Cerebellar nuclear complex (tissue), 1 donor: ENCODE results near the gene ZNF644.
"Not testable (repeated sequence)": the region's sequence is repeated elsewhere in the genome, so short reads cannot be mapped to it uniquely, and the experiment has no call there.

Experiments used
- DNase-seq, 2 experiments: peaks; one replicate each; lab custom pipeline; 2025; lab: John Stamatoyannopoulos, UW

ZNF644 gene

DNA sequence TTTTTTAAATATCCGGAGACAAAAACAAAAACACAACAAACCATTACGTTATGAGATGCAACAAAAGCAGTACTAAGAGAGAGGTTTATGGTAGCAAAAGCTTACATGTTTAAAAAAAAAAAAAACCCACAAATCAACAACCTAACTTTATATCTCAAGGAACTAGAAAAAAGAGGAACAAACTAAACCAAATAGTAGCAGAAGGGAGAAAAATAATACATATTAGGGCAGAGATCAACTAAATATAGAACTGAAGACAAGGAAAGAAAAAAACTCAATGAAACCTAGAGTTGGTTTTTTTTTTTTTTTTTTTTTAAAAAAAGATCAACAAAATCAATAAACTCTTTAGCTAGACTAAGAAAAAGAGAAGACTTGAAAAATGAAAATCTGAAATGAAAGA, 34.9 kb downstream of the ZNF644 start:
- no peak for DNase-seq

GRCh38 chr1:90977522-90977921, 44.3 kb downstream of the ZNF644 start:
- no peak for DNase-seq

- no peak for DNase-seq
Observed at GRCh38 chr1:90973897-90974798, 47.7 kb downstream of the ZNF644 start.

DNA sequence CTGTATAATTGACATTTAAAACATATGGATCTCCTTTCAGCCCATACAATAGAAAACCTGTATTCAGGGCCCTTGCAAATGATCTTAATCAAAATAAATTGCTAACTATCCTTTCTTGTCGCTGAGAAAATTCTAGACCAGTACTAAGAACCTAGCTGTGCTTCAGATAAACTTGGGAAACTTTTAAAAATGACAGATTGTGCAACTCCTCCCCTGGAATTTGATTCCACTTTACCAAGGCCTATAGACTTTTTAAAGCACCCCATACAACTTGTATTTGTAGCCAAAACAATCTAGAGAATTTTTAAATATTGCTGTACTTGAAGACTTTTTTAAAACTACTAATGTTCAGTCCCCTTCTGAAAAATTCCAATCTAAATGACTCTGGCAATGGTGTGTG, 51.6 kb downstream of the ZNF644 start:
- DNase-seq = no peak

GRCh38 chr1:90969241-90969640, 52.6 kb downstream of the ZNF644 start:
- no peak for DNase-seq

DNA sequence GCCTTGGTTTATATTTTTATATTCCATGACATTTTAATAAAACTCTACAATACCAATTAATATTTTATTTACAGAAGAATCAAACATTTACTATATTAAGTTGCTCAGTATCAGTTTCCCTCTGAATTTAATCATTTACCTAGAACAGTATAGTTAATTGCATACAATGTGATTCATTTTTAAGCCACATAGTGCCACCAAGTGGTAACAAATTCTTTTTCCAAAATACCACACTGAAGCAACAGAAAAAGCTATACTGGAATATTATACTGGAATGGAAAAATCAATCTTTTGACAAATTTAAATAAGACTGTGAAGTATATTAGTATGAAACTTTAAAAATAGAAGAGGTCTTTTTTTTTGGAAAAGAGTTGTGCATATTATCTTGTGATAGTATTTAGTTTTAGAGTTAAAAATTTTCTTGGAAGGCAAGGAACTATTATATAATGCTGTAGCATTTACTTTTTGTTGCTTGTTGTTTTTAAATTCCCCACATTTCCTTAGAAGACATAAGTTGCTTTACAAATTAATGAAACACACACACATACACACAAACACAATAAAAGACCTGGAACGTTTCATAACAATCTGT, 57.3 kb downstream of the ZNF644 start:
- DNase-seq = peak in 1 of 2 experiments; percentile 60

GRCh38 chr1:90963651-90964050, 58.2 kb downstream of the ZNF644 start:
- DNase-seq = no peak

- no peak for DNase-seq
Observed at GRCh38 chr1:90963236-90963635, 58.6 kb downstream of the ZNF644 start.

DNA sequence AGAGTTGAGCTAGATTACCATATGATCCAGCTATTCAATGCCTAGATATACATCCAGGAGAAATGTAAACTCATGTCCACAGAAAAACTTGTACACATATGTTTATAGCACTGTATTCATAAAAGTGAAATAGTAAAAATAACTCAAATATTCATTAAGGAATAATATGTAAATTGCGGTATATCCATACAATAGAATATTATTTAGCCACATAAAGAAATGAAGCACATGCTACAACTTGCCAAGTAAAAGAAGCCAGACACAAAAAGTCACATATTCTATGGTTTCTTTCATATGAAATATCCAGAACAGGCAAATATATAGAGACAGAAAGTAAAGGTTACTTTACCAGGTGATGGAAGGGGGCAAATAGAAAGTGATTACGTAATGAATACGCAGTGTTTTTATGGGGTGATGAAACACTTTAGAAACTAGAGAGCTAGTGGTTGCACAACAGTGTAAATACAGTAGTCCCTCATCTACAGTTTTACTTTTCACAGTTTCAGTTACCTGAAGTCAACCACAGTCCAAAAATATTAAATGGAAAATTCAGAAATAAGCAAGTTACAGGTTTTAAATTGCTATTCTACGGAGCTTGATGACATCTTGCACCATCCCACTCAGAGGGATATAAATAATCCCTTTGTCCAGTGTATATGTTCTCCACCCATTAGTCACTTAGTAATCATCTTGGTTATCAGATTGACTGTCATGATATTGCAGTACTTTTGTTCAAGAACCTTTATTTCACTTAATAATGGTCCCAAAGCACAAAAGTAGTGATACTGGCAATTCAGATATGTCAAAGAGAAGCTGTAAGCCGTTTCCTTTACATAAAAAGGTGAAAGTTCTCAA, 62.3 kb downstream of the ZNF644 start:
- DNase-seq = no peak

DNA sequence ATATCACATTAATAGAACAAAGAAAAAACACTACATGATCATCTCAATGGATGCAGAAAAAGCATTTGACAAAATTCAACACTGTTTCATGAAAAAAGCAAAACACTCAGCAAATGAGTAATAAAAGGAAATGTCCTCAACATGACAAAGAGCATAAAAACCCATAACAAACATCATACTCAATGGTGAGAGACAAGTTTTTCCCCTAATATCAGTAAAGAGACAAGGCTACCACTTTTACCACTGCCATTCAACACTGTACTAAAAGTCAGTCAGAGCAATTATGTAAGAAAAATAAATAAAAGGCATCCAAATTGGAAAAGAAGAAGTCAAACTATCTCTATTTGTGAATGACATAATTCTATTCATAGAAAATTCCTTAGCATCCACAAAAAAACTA, 64.3 kb downstream of the ZNF644 start:
- DNase-seq = no peak

GRCh38 chr1:90955769-90956168, 66.1 kb downstream of the ZNF644 start:
- no peak for DNase-seq

- no peak for DNase-seq
Observed at GRCh38 chr1:90952906-90953305, 68.9 kb downstream of the ZNF644 start.

GRCh38 chr1:90951009-90951408, 70.8 kb downstream of the ZNF644 start:
- no peak for DNase-seq

- DNase-seq = no peak
Observed at GRCh38 chr1:90948301-90948700, 73.5 kb downstream of the ZNF644 start.

DNA sequence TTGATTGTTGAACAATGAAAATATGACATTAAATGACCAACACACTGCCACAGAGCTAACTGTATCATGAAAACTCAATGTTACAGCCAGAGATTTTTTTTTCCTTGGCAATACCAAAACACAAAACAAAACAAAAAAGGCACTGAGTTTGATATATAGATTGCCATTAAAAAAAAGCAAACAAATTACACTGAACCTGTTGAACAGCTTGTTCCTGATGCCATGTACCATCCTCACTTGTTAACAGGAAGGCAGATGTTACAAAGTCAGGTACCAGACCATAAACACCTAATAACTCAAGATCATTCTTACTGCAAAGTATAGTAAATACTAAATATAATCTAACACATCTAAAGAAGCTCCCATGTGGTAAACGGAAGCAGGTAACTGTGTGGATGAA, 75.2 kb downstream of the ZNF644 start:
- DNase-seq = no peak

GRCh38 chr1:90945287-90945686, 76.5 kb downstream of the ZNF644 start:
- no peak for DNase-seq

GRCh38 chr1:90943966-90944365, 77.9 kb downstream of the ZNF644 start:
- no peak for DNase-seq

DNA sequence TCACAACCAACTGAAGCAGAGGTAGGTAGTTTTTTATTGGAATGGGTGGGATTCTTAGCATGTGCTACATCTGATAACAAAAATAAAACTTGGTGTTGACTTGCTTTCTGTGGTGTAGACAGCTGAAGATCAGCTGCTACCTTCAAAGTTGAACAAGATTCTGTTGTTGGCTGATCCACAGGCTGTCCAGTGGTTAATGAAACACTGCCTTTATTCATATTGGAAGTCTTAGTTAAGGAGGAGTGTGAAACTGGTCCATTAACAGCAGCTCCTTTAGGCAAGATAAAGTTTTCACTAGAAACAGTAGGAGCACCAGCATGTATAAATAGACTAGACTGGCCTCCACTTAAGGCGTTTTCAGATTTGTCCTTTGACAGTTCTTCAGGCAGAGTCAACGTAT, 81.1 kb downstream of the ZNF644 start:
- DNase-seq = no peak

DNA sequence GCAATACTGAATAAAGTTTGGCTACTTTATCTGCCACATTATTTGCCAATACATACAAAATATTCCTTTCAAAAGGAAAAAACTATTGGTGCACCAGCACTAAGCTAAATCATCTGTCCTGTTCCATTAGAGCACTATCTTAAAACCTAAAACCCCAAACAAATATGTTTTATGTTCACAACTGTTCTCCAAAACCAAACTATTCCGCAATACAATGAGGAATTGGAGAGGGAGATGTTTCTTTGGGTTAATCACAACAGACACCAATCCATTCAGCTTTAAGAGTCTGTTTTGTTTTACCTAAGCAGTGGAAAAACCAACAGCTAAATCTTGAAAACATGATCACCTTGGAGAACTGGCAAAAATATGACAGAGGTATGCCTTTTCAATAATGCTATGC, 85.1 kb downstream of the ZNF644 start:
- no peak for DNase-seq

DNA sequence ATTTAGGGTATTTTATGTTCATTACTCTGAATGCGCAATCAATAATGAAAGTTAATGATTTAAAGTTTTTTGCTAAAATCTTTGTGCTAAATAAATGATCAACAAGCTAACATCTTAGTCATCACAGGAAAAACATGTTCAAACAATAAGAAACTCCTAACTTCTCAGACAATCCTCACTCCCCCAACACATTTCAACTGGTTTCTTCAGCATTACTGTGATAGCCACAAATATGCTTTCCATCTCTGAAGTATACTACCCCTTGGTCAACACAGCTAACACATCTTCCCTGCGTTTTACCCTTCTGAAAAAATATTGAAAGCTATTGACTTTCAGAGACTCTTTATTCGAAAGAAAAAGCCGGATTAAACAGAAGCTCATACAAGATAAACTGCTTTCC, 85.8 kb downstream of the ZNF644 start:
- no peak for DNase-seq

DNA sequence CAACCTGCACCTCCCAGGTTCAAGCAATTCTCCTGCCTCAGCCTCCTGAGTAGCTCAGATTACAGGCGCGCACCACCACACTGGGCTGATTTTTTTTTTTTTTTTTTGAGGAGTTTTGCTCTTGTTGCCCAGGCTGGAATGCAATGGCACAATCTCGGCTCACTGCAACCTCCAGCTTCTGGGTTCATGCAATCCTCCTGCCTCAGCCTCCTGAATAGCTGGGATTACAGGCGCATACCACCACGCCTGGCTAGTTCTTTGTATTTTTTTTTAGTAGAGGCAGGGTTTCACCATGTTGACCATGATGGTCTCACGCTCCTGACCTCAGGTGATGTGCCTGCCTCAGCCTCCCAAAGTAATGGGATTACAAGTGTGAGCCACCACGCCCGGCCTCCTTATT, 93.6 kb downstream of the ZNF644 start:
- not testable (repeated sequence) for DNase-seq

GRCh38 chr1:90927674-90928073, 94.2 kb downstream of the ZNF644 start:
- not testable (repeated sequence) for DNase-seq

DNA sequence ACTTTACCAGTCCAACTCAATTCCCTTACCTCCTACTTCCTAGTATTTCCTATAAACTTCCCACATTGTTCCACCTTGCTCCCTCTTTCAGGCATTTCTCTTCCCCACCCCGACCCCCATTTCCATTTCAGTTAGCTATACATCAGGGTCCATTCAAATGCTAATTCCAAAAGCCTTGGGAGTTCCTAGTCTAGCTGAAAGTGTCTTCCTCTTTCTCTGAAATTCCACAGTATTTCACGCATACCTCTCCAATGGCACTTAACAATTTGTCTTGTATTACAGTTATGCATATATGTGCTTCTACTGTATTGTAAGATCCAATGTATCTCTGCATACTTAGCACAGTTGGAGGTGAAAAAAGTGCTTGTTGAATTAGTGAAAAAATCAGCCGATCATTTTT, 94.9 kb downstream of the ZNF644 start:
- no peak for DNase-seq
